Measurements from ENCODE around the gene BCAR3. TPM values are rescaled to one million over a fixed set of nuclear protein-coding genes. Genes with fewer than 3 reads are reported as not detected.
A peak's percentile ranks its signal among the peaks of the same experiment; 100 is the strongest.

The BCAR3 gene
- total RNA-seq, 1 donor from 2014 or later = 16.6 TPM

- no peaks in the 10 kb centered on the region for H3K27me3 Mint-ChIP-seq
- peaks cover 52% of the 10 kb centered on the region for H3K4me1 Mint-ChIP-seq (ENCODE audit: unreplicated experiment)
- H3K4me3 Mint-ChIP-seq = peak overlapping the region; percentile 15
- H3K36me3 Mint-ChIP-seq = peaks cover 8% of the 10 kb centered on the region
- peak overlapping the region; percentile 72 for H3K27ac Mint-ChIP-seq
- DNase-seq (ENCODE audit: extremely low spot score, unreplicated experiment) = no peak
- no peaks in the 10 kb centered on the region for H3K9me3 Mint-ChIP-seq
- TF ChIP-seq CTCF (conservative IDR thresholded peaks at IDR 0.05) = no peak
These were observed 8.3 kb downstream of the BCAR3 start for GRCh38 chr1:93673163-93673829.

DNA sequence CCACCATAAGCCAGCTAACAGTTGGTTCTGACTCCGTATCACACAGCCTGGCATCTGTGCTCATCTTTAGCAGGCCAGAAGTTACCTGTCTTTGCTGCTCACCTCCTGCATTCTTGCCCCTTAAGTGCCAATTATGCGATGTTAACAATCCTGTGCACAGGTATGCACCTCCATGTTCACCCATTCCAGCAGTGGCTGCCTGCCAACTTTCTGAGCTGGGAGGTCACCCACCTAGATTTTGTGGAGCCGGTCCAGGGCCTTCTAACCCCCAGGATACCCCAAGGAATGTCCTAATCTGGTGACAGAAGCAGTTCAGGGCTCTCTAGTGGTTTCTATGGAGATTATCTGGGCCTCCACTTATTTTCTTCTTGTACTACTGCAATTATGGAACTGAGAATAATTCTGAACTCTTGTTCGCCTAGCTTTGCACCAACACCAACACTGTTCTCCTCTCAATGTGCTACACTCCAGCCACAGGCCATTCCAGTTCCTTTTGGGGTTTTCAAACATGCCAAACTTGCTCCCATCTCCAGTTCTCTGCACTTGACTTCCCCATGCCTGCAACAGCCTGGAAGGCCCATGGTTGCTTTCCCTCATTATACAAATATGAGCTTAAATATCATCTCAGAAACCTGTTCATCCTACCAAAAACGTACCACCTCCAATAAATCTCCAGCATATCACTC is 9.0 kb downstream of the BCAR3 start:
- peak overlapping the region; percentile 72 for H3K27ac Mint-ChIP-seq
- peaks cover 58% of the 10 kb centered on the region for H3K4me1 Mint-ChIP-seq (ENCODE audit: unreplicated experiment)
- no peak for TF ChIP-seq CTCF (conservative IDR thresholded peaks at IDR 0.05)
- peaks cover 12% of the 10 kb centered on the region for H3K36me3 Mint-ChIP-seq
- no peaks in the 10 kb centered on the region for H3K27me3 Mint-ChIP-seq
- no peak for DNase-seq (ENCODE audit: extremely low spot score, unreplicated experiment)
- H3K9me3 Mint-ChIP-seq = no peaks in the 10 kb centered on the region
- peak overlapping the region; percentile 15 for H3K4me3 Mint-ChIP-seq

GRCh38 chr1:93672069-93672468 is 9.6 kb downstream of the BCAR3 start:
- Mint-ChIP-seq H3K4me3 (no peak overlapping the region), H3K36me3 (peaks cover 14% of the 10 kb centered on the region), H3K27me3 (no peaks in the 10 kb centered on the region), H3K27ac (peak overlapping the region; percentile 30), H3K9me3 (no peaks in the 10 kb centered on the region), H3K4me1 (ENCODE audit: unreplicated experiment) (peaks cover 60% of the 10 kb centered on the region)
- TF ChIP-seq CTCF (conservative IDR thresholded peaks at IDR 0.05) = no peak
- DNase-seq (ENCODE audit: extremely low spot score, unreplicated experiment) = no peak

DNA sequence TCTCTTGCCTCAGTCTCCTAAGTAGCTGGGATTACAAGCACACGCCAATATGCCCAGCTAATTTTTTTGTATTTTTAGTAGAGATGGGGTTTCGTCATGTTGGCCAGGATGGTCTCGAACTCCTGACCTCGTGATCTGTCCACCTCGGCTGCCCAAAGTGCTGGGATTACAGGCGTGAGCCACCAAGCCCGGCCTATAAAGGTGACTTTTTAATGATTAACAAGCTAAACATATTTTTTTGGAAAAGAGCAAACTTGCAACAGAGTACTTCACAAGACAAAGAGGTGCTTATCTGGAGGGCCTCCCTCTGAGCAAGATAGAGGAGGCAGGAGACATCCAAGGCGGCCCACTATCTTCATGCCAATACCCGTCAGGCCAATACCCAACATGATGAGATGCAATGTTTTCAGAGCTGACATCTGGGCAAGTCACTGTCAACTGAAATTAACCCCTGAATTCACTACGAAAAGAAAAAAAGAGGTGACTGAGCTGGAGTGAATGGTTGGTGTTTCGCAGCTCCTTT is 10.5 kb downstream of the BCAR3 start:
- peaks cover 17% of the 10 kb centered on the region for H3K36me3 Mint-ChIP-seq
- H3K27ac Mint-ChIP-seq = no peak overlapping the region
- peaks cover 55% of the 10 kb centered on the region for H3K4me1 Mint-ChIP-seq (ENCODE audit: unreplicated experiment)
- no peaks in the 10 kb centered on the region for H3K27me3 Mint-ChIP-seq
- TF ChIP-seq CTCF (conservative IDR thresholded peaks at IDR 0.05) = no peak
- no peak for DNase-seq (ENCODE audit: extremely low spot score, unreplicated experiment)
- no peak overlapping the region for H3K4me3 Mint-ChIP-seq
- H3K9me3 Mint-ChIP-seq = no peaks in the 10 kb centered on the region

DNA sequence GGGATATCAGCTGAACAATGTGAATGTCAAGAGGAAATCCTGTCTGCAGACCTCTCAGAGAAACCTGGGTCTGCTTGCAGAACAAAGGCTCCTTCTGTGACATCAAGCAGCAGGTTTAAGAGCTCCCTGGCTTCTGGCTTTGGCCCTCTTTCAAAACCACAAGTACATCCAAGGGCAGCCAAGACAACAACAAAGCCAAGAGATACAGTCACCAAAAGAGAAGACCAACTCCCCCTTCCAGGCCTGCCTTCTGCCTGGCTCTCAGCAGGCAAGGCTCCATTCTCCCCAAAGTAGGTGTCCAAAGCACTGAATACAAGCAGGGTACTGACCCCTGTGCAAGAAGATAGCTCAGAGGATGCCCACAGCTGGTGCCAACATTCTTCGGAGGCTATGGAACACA is 11.5 kb downstream of the BCAR3 start:
- Mint-ChIP-seq H3K4me1 (ENCODE audit: unreplicated experiment) (peaks cover 51% of the 10 kb centered on the region), H3K27ac (no peak overlapping the region), H3K36me3 (peaks cover 23% of the 10 kb centered on the region), H3K4me3 (no peak overlapping the region), H3K27me3 (no peaks in the 10 kb centered on the region), H3K9me3 (no peaks in the 10 kb centered on the region)
- DNase-seq (ENCODE audit: extremely low spot score, unreplicated experiment) = no peak
- TF ChIP-seq CTCF (conservative IDR thresholded peaks at IDR 0.05) = no peak

Measured in type B pancreatic cell (in vitro differentiated cells).